Progenitor cell of endocrine pancreas (in vitro differentiated cells): Measurements from ENCODE around the gene YOD1. TPM values are rescaled to one million over a fixed set of nuclear protein-coding genes. Genes with fewer than 3 reads are reported as not detected.

ENCODE experiments used
- DNase-seq: peaks from one replicate; pipeline ENCODE4 v3.0.0; 2021; ENCODE audit warnings: low spot score; ENCODE audit not compliant: unreplicated experiment
- H3K27ac Mint-ChIP-seq: 2 replicates; pipeline ENCODE4 v1.8.0; 2021; ENCODE audit warnings: mild to moderate bottlenecking, moderate library complexity, mixed read lengths
- H3K27me3 Mint-ChIP-seq: 2 replicates; pipeline ENCODE4 v1.8.0; 2021; ENCODE audit warnings: mixed read lengths
- H3K36me3 Mint-ChIP-seq: 2 replicates; pipeline ENCODE4 v1.8.0; 2022; ENCODE audit warnings: mixed read lengths; ENCODE audit not compliant: insufficient read depth
- H3K4me1 Mint-ChIP-seq: 2 replicates; pipeline ENCODE4 v1.8.0; 2021; ENCODE audit warnings: low read depth, mixed read lengths
- H3K4me3 Mint-ChIP-seq: 2 replicates; pipeline ENCODE4 v1.8.0; 2021; ENCODE audit warnings: low read depth, mild to moderate bottlenecking, moderate library complexity, mixed read lengths
- H3K9me3 Mint-ChIP-seq: 2 replicates; pipeline ENCODE4 v1.8.0; 2021; ENCODE audit warnings: low read depth, mixed read lengths
- total RNA-seq: library from RNA; stranded (reverse); gene quantifications from 2 replicates; pipeline ENCODE4 v1.2.1, GENCODE V29; 2021
- TF ChIP-seq, protein P1 (sequence below): fragments of 200-600 bp; sonication (generic); IDR thresholded peaks from one replicate; pipeline ENCODE4 v1.5.0; 2021; ENCODE audit warnings: antibody characterized with exemption, mild to moderate bottlenecking; ENCODE audit not compliant: unreplicated experiment

The YOD1 gene
- total RNA-seq, 1 donor from 2014 or later: 8.7 TPM

DNA sequence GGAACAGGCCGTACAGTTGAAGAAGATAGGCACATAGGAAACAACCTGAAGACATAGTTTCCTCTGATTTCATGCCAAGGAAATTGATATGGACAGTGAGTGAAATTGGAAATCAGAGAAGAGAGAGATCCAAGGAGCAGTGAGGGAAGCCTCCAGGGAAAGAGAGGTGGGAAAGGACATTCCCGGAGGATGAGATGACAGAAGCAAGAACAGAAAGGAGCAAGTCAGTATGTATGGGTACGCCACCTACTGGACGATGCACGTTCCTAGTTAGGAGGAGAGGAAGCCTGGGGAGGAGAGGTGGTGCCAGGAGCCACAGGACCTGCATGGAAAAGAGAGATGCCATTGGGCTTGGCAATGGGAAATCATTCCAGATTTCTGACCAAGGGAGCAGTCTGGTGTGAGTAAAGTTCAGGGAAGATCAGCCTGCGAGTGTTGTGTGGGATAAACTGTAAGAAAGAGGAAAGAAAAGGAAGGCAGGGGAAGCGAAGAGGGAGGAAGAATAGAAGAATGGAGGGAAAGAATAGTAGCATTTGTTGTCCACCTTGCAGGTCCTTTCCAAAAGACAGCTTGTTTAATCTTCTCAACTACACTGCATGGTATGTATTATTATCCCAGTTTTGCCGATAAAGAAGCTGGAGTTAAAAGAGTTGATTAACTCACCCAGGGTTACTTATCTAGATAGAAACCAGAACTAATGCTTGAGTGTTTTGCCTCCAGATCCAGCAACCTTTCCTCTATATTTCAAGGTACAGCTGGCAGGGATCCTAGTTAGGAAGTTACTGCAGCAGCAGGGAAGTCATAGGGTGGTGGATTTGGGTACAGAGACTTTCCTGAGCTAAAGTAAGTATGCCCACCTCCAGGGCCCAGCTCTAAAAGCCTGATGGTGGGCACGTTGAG lies 45.8 kb downstream of the YOD1 start:
- H3K27ac Mint-ChIP-seq: no peak overlapping the region
- H3K4me3 Mint-ChIP-seq: no peak overlapping the region
- TF ChIP-seq, protein P1, sequence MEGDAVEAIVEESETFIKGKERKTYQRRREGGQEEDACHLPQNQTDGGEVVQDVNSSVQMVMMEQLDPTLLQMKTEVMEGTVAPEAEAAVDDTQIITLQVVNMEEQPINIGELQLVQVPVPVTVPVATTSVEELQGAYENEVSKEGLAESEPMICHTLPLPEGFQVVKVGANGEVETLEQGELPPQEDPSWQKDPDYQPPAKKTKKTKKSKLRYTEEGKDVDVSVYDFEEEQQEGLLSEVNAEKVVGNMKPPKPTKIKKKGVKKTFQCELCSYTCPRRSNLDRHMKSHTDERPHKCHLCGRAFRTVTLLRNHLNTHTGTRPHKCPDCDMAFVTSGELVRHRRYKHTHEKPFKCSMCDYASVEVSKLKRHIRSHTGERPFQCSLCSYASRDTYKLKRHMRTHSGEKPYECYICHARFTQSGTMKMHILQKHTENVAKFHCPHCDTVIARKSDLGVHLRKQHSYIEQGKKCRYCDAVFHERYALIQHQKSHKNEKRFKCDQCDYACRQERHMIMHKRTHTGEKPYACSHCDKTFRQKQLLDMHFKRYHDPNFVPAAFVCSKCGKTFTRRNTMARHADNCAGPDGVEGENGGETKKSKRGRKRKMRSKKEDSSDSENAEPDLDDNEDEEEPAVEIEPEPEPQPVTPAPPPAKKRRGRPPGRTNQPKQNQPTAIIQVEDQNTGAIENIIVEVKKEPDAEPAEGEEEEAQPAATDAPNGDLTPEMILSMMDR: peak; percentile 74
- H3K9me3 Mint-ChIP-seq: peaks cover 4% of the 10 kb centered on the region
- H3K27me3 Mint-ChIP-seq: peaks cover 57% of the 10 kb centered on the region
- DNase-seq: no peak
- H3K4me1 Mint-ChIP-seq: peaks cover 20% of the 10 kb centered on the region
- H3K36me3 Mint-ChIP-seq: no peaks in the 10 kb centered on the region

DNA sequence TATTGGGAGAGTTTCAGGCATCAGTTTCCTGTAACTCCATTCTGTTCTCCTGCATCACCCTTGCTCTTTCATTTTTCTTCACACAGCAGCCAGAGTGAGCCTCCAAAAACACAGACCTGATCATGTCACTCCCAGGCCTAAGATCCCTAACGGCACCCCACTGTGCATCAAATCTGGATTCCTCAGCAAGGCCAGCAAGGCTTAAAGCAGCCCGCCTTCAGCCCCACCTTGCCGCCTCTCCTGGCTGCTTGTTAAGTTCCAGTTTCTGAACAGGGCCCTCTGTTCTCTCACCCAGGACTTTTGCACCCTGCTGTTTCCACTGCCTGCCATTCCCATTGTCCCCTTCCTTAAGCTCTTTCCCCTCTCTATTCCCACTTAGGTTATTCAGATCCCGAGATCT lies 47.8 kb downstream of the YOD1 start:
- no peak for DNase-seq
- Mint-ChIP-seq H3K4me3 (no peak overlapping the region), H3K27ac (no peak overlapping the region), H3K36me3 (no peaks in the 10 kb centered on the region), H3K9me3 (peaks cover 4% of the 10 kb centered on the region), H3K4me1 (peaks cover 13% of the 10 kb centered on the region), H3K27me3 (peaks cover 62% of the 10 kb centered on the region)
- TF ChIP-seq, protein P1: no peak

DNA sequence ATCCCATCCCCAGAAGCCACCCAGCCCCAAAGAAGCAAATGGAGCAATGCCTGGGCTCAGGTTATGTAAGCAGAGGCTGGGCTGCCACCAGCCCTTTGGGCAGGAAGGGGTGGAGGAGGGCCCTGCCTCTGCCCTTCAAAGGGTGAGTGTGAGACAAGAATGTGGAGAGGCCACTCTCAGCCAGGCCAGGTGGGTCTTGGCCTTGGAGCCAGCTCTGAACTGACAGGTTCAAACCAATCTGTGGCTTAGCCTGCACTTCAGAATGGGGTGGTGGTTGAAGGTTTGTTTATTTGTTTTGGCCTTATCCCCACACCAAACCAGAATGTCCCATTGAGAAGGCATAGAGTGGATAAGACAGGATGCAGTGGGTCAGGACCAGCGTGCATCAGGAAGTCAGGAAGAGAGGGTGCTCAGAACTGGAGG lies 48.3 kb downstream of the YOD1 start:
- Mint-ChIP-seq H3K4me1 (peaks cover 13% of the 10 kb centered on the region), H3K27ac (no peak overlapping the region), H3K9me3 (peaks cover 3% of the 10 kb centered on the region), H3K36me3 (no peaks in the 10 kb centered on the region), H3K4me3 (no peak overlapping the region), H3K27me3 (peaks cover 62% of the 10 kb centered on the region)
- no peak for DNase-seq
- TF ChIP-seq, protein P1: no peak

DNA sequence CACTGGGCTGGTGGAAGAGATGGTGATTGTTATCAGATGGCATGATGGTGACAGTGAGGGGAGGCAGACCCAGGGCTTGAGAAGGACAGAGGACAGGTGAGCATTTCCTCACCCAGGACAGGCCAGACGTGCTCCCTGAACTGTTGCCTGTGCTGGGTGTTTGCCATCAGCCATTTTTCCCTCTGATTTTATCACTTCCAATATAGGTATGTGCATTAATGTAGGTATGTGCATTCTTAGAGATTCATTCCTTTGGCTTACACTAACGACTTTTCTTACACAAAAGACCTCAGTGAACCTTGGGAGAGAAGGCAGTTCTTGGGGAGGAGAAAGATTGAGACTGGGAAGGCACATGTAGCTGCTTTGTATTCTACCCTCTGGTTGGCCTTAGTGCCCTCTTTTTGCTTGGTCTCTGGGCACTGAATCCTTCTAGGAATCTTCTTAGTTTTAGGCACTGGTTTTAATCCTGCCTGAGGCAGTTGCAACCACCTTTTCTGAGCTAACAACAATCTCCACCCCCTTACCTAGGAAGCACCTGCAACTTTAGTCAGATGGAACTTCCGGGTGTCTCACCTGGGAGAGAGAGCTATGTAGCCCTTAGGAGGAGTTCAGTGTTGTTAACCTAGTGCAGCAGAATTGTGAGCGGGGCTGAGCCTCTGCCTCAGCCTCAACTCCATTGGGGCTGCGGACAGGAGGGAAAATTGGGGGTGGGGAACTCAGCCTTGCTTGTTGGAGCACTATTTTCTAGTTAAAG lies 49.3 kb downstream of the YOD1 start:
- Mint-ChIP-seq H3K27ac (no peak overlapping the region), H3K27me3 (peaks cover 55% of the 10 kb centered on the region), H3K36me3 (no peaks in the 10 kb centered on the region), H3K9me3 (no peaks in the 10 kb centered on the region), H3K4me3 (no peak overlapping the region), H3K4me1 (peaks cover 6% of the 10 kb centered on the region)
- TF ChIP-seq, protein P1: no peak
- DNase-seq: no peak

DNA sequence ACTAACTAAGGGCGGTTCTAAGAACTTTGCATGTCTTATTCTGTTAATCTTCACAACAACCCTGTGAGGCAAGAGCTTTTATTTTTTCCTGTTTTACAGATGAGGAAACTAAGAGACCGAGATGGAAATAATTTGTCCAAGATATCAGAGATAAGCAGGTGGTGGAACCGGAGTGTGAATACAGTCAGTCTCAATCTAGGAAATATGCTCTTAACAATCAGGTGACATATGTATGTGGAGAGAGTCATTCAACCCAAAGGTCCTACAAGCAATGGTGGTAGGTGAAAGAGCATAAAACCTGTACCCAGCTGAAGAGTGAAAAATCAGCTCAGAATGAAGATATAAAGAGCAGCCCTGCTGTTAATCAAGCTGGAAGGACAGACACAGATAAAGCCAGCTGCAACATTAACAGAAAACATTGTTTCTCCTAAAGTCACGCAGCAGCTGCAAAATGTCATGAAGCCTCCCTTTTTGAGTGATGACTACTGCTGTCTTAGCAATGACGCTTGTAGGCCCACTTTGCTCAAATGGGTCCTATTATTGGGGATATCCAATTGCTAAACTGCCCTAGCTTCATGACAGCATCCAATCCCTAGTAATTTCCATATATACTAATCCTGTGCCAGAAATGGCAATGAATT lies 50.2 kb downstream of the YOD1 start:
- TF ChIP-seq, protein P1: no peak
- Mint-ChIP-seq H3K4me3 (no peak overlapping the region), H3K9me3 (no peaks in the 10 kb centered on the region), H3K36me3 (no peaks in the 10 kb centered on the region), H3K27ac (no peak overlapping the region), H3K27me3 (peaks cover 47% of the 10 kb centered on the region), H3K4me1 (peaks cover 6% of the 10 kb centered on the region)
- no peak for DNase-seq
